ENCODE measurements around the gene FCHSD2. TPM values are rescaled to one million over a fixed set of nuclear protein-coding genes. Genes with fewer than 3 reads are reported as not detected.
A peak's percentile ranks its signal among the peaks of the same experiment; 100 is the strongest.
"Not testable (repeated sequence)": the region's sequence is repeated elsewhere in the genome, so short reads cannot be mapped to it uniquely, and the experiment has no call there.

FCHSD2 gene
- total and polyA plus RNA-seq, 2 donors (not counting 1 experiment from before 2014, with no cell fraction given): 113 to 189 TPM

GRCh38 chr11:72812604-72812966, 329.5 kb downstream of the FCHSD2 start:
- Histone ChIP-seq H3K9ac (ENCODE audit: low read length) (no peak overlapping the region), H3K4me1 (ENCODE audit: control insufficient read depth in 2 of 2, insufficient read depth in 2 of 2, low read length in 2 of 2) (peaks cover 29 to 46% of the 10 kb centered on the region in 2 donors), H3K4me3 (ENCODE audit: control extremely low read depth in 1 of 5, extremely low read depth in 1 of 5, insufficient read depth in 1 of 5, low read depth in 2 of 5, low read length in 4 of 5) (peak overlapping the region in 3 of 5 experiments; percentile 77 to 99 (median 97)), H3K4me2 (replicated peaks; ENCODE audit: low read depth, low read length, poor library complexity, severe bottlenecking) (peak overlapping the region; percentile 99), H3K27me3 (replicated peaks in 1 of 4; ENCODE audit: control extremely low read depth in 1 of 4, control insufficient read depth in 3 of 4, insufficient read depth in 4 of 4, low read length in 3 of 4) (no peaks in the 10 kb centered on the region), H3K36me3 (replicated peaks in 1 of 2; ENCODE audit: control extremely low read depth in 1 of 2, control insufficient read depth in 1 of 2, extremely low read depth in 1 of 2, insufficient read depth in 2 of 2, low read length in 1 of 2) (peaks cover 0 to 10% of the 10 kb centered on the region in 2 experiments), H3K79me2 (ENCODE audit: control insufficient read depth, insufficient read depth, low read length) (peaks cover 59% of the 10 kb centered on the region), H3K9me3 (ENCODE audit: control extremely low read depth in 1 of 3, control insufficient read depth in 2 of 3, insufficient read depth in 1 of 3, low read length in 2 of 3) (no peaks in the 10 kb centered on the region), H4K20me1 (ENCODE audit: control insufficient read depth, insufficient read depth, low read length, poor library complexity, severe bottlenecking) (peaks cover 18% of the 10 kb centered on the region), H2AFZ (ENCODE audit: insufficient read depth, low read depth, low read length, poor library complexity, severe bottlenecking) (peak overlapping the region; percentile 90), H3K27ac (ENCODE audit: low read length in 2 of 2) (peak overlapping the region in 1 of 2 donors; percentile 95)
- CTCF ChIA-PET: interaction anchor here (1.0 to 5.2 kb wide), 9 partner anchors 13 to 342 kb away, joined by 3 to 46 read pairs (median 5); partner anchors contain the start of gene STARD10
- 39% methylated on average over 2 of the region's 4 CpGs for WGBS (ENCODE audit: insufficient coverage)
- no peak for TF ChIP-seq CTCF (IDR thresholded peaks at IDR 0.05)
- TF ChIP-seq EZH2 (IDR thresholded peaks at IDR 0.05; ENCODE audit: borderline replicate concordance, insufficient read depth, low read depth, low read length, poor library complexity, severe bottlenecking): no peak
- no peaks in the 10 kb centered on the region for H3K9me3 Mint-ChIP-seq (ENCODE audit: insufficient read depth)
- no peaks in the 10 kb centered on the region for H3K27me3 Mint-ChIP-seq
- POLR2A ChIA-PET: interaction anchor here (1.0 to 3.6 kb wide), 5 partner anchors 9 to 330 kb away, joined by 3 to 39 read pairs (median 5); partner anchors contain the start of gene STARD10
- DNase-seq (no peak), ATAC-seq (ENCODE audit: low read depth) (no peak)
- intact Hi-C loops (cut with micrococcal nuclease): loop anchor here (10.0 kb wide), 1 partner anchor 588 kb away; the partner anchor contains the start of gene INPPL1
- H3K4me1 Mint-ChIP-seq: peaks cover 50% of the 10 kb centered on the region
- peak overlapping the region; percentile 98 for H3K27ac Mint-ChIP-seq
- peak overlapping the region; percentile 99 for H3K4me3 Mint-ChIP-seq

GRCh38 chr11:72811686-72812085, 330.4 kb downstream of the FCHSD2 start:
- peak overlapping the region in 1 of 5 experiments; percentile 77 for H3K4me3 ChIP-seq (ENCODE audit: control extremely low read depth in 1 of 5, extremely low read depth in 1 of 5, insufficient read depth in 1 of 5, low read depth in 2 of 5, low read length in 4 of 5)
- H3K4me3 Mint-ChIP-seq: peak overlapping the region; percentile 18
- peaks cover 53% of the 10 kb centered on the region for H3K4me1 Mint-ChIP-seq
- 98% methylated on average over 10 of the region's 10 CpGs for WGBS (ENCODE audit: insufficient coverage)
- H3K27me3 Mint-ChIP-seq; DNase-seq; H3K9me3 ChIP-seq (ENCODE audit: control extremely low read depth in 1 of 3, control insufficient read depth in 2 of 3, insufficient read depth in 1 of 3, low read length in 2 of 3); H3K27me3 ChIP-seq (replicated peaks in 1 of 4; ENCODE audit: control extremely low read depth in 1 of 4, control insufficient read depth in 3 of 4, insufficient read depth in 4 of 4, low read length in 3 of 4); H3K27ac Mint-ChIP-seq; H3K4me2 ChIP-seq (replicated peaks; ENCODE audit: low read depth, low read length, poor library complexity, severe bottlenecking); H3K27ac ChIP-seq (ENCODE audit: low read length in 2 of 2); ATAC-seq (ENCODE audit: low read depth); H2AFZ ChIP-seq (ENCODE audit: insufficient read depth, low read depth, low read length, poor library complexity, severe bottlenecking); H3K36me3 ChIP-seq (replicated peaks in 1 of 2; ENCODE audit: control extremely low read depth in 1 of 2, control insufficient read depth in 1 of 2, extremely low read depth in 1 of 2, insufficient read depth in 2 of 2, low read length in 1 of 2); H3K9me3 Mint-ChIP-seq (ENCODE audit: insufficient read depth); H3K9ac ChIP-seq (ENCODE audit: low read length); H4K20me1 ChIP-seq (ENCODE audit: control insufficient read depth, insufficient read depth, low read length, poor library complexity, severe bottlenecking): not testable (repeated sequence)
- H3K79me2 ChIP-seq (ENCODE audit: control insufficient read depth, insufficient read depth, low read length): peaks cover 52% of the 10 kb centered on the region
- peaks cover 37 to 52% of the 10 kb centered on the region in 2 donors for H3K4me1 ChIP-seq (ENCODE audit: control insufficient read depth in 2 of 2, insufficient read depth in 2 of 2, low read length in 2 of 2)
- ChIA-PET CTCF (interaction anchor here (0.8 to 5.2 kb wide), 5 partner anchors 18 to 126 kb away, joined by 3 to 46 read pairs (median 3); partner anchors contain the start of gene STARD10), POLR2A (interaction anchor here (0.6 kb wide), 1 partner anchor 65 kb away, joined by 3 read pairs; no protein-coding TSS in a partner anchor)
- intact Hi-C loops (cut with micrococcal nuclease): loop anchor here (10.0 kb wide), 1 partner anchor 587 kb away; the partner anchor contains the start of gene INPPL1

Measured in B cell (primary cell).